HG03457 (cell line): ENCODE results near the gene SPESP1.

ENCODE experiments used
- ATAC-seq: cut with Tn5 transposase; IDR thresholded peaks from one replicate; pipeline ENCODE4 v1.9.1; 2021; ENCODE audit warnings: moderate number of reproducible peaks; ENCODE audit not compliant: unreplicated experiment

Gene SPESP1

GRCh38 chr15:68990992-68991500, 60.7 kb downstream of the SPESP1 start:
- ATAC-seq, result no peak

GRCh38 chr15:68991723-68992122, 61.4 kb downstream of the SPESP1 start:
- no peak for ATAC-seq

- ATAC-seq, result no peak
Measured at GRCh38 chr15:68992696-68993095, 62.4 kb downstream of the SPESP1 start.

- ATAC-seq, result no peak
Measured at GRCh38 chr15:68993276-68993675, 63.0 kb downstream of the SPESP1 start.

GRCh38 chr15:68994149-68994548, 63.8 kb downstream of the SPESP1 start:
- no peak for ATAC-seq

- ATAC-seq, result no peak
Measured at GRCh38 chr15:68994981-68995761, 64.8 kb downstream of the SPESP1 start.
